Liver (tissue), 3 donors: ENCODE measurements around the gene PPP6R2.

Source experiments
- JUND ChIP-seq, 2 donors: IDR thresholded peaks; 2 replicates each; pipeline ENCODE4 v1.6.1; 2016; ENCODE audit warnings: antibody characterized with exemption in 2 of 2
- TAF1 ChIP-seq: conservative IDR thresholded peaks from 2 replicates; pipeline ENCODE4 v1.6.1; 2016; ENCODE audit warnings: antibody characterized with exemption, mild to moderate bottlenecking
- TF ChIP-seq, protein P1 (sequence below): fragments of 150-350 bp; IDR thresholded peaks from 2 replicates; pipeline ENCODE4 v1.5.1; 2017; ENCODE audit warnings: improper control_type of control experiment, low read depth, low read length; ENCODE audit not compliant: missing input control
- TF ChIP-seq, protein P2 (sequence below): IDR thresholded peaks from 2 replicates; pipeline ENCODE4 v1.6.1; 2016; ENCODE audit warnings: antibody characterized with exemption, mild to moderate bottlenecking
- TF ChIP-seq, protein P3 (sequence below): IDR thresholded peaks from 2 replicates; pipeline ENCODE4 v1.6.1; 2016; ENCODE audit warnings: antibody characterized with exemption
- TF ChIP-seq, protein P4 (sequence below): IDR thresholded peaks from 2 replicates; pipeline ENCODE4 v1.6.1; 2016; ENCODE audit warnings: antibody characterized with exemption
- donor health status: healthy.
- donor health status: healthy.

DNA sequence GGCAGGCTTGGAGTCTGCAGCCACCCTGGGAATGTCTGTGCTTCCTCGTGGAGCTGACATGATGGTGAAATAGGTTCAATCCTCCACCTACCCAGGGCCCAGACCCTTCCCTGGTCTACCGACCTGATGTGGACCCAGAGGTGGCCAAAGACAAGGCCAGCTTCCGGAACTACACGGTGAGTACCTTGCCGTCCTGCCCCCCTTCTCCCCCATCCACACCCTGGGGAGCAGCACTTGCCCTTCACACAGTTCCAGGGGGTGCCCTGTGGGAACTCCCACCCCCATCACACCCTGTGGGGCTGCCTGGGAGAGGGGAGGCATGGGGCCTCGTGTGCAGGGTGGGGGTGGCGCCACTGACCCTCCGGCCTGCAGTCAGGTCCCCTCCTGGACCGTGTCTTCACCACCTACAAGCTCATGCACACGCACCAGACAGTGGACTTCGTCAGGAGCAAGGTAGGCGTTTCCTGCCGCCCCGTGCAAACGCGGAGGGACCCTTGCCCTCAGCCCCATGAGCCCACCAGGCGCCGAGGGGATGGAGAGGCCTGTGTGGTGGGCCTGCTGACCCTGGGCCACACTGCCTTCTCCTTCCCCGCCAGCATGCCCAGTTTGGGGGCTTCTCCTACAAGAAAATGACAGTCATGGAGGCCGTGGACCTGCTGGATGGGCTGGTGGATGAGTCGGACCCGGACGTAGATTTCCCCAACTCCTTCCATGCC is 144.3 kb downstream of the PPP6R2 start:
- TF ChIP-seq, protein P1, sequence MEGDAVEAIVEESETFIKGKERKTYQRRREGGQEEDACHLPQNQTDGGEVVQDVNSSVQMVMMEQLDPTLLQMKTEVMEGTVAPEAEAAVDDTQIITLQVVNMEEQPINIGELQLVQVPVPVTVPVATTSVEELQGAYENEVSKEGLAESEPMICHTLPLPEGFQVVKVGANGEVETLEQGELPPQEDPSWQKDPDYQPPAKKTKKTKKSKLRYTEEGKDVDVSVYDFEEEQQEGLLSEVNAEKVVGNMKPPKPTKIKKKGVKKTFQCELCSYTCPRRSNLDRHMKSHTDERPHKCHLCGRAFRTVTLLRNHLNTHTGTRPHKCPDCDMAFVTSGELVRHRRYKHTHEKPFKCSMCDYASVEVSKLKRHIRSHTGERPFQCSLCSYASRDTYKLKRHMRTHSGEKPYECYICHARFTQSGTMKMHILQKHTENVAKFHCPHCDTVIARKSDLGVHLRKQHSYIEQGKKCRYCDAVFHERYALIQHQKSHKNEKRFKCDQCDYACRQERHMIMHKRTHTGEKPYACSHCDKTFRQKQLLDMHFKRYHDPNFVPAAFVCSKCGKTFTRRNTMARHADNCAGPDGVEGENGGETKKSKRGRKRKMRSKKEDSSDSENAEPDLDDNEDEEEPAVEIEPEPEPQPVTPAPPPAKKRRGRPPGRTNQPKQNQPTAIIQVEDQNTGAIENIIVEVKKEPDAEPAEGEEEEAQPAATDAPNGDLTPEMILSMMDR: no peak
- TF ChIP-seq TAF1 (no peak), JUND (IDR thresholded peaks at IDR 0.05) (no peak)
- TF ChIP-seq, protein P2, sequence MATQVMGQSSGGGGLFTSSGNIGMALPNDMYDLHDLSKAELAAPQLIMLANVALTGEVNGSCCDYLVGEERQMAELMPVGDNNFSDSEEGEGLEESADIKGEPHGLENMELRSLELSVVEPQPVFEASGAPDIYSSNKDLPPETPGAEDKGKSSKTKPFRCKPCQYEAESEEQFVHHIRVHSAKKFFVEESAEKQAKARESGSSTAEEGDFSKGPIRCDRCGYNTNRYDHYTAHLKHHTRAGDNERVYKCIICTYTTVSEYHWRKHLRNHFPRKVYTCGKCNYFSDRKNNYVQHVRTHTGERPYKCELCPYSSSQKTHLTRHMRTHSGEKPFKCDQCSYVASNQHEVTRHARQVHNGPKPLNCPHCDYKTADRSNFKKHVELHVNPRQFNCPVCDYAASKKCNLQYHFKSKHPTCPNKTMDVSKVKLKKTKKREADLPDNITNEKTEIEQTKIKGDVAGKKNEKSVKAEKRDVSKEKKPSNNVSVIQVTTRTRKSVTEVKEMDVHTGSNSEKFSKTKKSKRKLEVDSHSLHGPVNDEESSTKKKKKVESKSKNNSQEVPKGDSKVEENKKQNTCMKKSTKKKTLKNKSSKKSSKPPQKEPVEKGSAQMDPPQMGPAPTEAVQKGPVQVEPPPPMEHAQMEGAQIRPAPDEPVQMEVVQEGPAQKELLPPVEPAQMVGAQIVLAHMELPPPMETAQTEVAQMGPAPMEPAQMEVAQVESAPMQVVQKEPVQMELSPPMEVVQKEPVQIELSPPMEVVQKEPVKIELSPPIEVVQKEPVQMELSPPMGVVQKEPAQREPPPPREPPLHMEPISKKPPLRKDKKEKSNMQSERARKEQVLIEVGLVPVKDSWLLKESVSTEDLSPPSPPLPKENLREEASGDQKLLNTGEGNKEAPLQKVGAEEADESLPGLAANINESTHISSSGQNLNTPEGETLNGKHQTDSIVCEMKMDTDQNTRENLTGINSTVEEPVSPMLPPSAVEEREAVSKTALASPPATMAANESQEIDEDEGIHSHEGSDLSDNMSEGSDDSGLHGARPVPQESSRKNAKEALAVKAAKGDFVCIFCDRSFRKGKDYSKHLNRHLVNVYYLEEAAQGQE: no peak
- TF ChIP-seq, protein P3, sequence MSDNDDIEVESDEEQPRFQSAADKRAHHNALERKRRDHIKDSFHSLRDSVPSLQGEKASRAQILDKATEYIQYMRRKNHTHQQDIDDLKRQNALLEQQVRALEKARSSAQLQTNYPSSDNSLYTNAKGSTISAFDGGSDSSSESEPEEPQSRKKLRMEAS: no peak
- TF ChIP-seq, protein P4, sequence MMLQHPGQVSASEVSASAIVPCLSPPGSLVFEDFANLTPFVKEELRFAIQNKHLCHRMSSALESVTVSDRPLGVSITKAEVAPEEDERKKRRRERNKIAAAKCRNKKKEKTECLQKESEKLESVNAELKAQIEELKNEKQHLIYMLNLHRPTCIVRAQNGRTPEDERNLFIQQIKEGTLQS: no peak
